Lung (tissue), 12 donors: ENCODE measurements around the gene PPM1H. TPM values are rescaled to one million over a fixed set of nuclear protein-coding genes. Genes with fewer than 3 reads are reported as not detected.
A peak's percentile ranks its signal among the peaks of the same experiment; 100 is the strongest.

Source experiments
- ATAC-seq: fragments of 200-7000 bp; cut with Tn5 transposase; one replicate; pipeline ENCODE4 v1.9.1; 2020; ENCODE audit warnings: moderate number of reproducible peaks; ENCODE audit not compliant: insufficient read depth, low FRiP score
- DNase-seq, 3 donors: peaks; one replicate each; pipeline ENCODE4 v3.0.0-alpha.2; 2013 to 2017
- H3K27ac ChIP-seq, 2 donors: one replicate each; pipeline ENCODE4 v1.5.1; 2013; ENCODE audit warnings: mild to moderate bottlenecking in 2 of 2, moderate library complexity in 2 of 2, control low read depth in 1 of 2, inconsistent platforms in 1 of 2, low read depth in 1 of 2, low read length in 1 of 2
- H3K27me3 ChIP-seq, 3 donors: one replicate each; pipeline ENCODE4 v1.5.1; 2013; ENCODE audit warnings: low read length in 2 of 3; ENCODE audit not compliant: control insufficient read depth in 3 of 3, insufficient read depth in 3 of 3
- H3K36me3 ChIP-seq, 4 donors: one replicate each; pipeline ENCODE4 v1.5.1; 2013; ENCODE audit warnings: low read length in 4 of 4, mild to moderate bottlenecking in 1 of 4, moderate library complexity in 1 of 4; ENCODE audit not compliant: control insufficient read depth in 4 of 4, insufficient read depth in 4 of 4
- H3K4me1 ChIP-seq, 5 donors: one replicate each; pipeline ENCODE4 v1.5.1; 2013; ENCODE audit warnings: low read length in 5 of 5, mild to moderate bottlenecking in 2 of 5, moderate library complexity in 1 of 5; ENCODE audit not compliant: control insufficient read depth in 5 of 5, insufficient read depth in 5 of 5
- H3K4me3 ChIP-seq: one replicate; pipeline ENCODE4 v1.5.1; 2013; ENCODE audit warnings: mild to moderate bottlenecking, control low read depth, moderate library complexity
- H3K9ac ChIP-seq, 2 donors: one replicate each; pipeline ENCODE4 v1.5.1; 2013; ENCODE audit warnings: low read length in 2 of 2, control low read depth in 1 of 2; ENCODE audit not compliant: insufficient read depth in 1 of 2
- H3K9me3 ChIP-seq, 4 donors: one replicate each; pipeline ENCODE4 v1.5.1; 2013; ENCODE audit warnings: low read length in 3 of 4, mild to moderate bottlenecking in 1 of 4, moderate library complexity in 1 of 4; ENCODE audit not compliant: control insufficient read depth in 4 of 4, insufficient read depth in 3 of 4
- CTCF ChIP-seq: IDR thresholded peaks from 2 replicates; pipeline ENCODE4 v1.5.1; 2012; ENCODE audit warnings: mild to moderate bottlenecking; ENCODE audit errors: control extremely low read depth, extremely low read depth
- WGBS, 2 donors: extraction: QIAGEN DNeasy Blood & Tissue Kit; methylation state at CpG; one replicate each; pipeline ENCODE4 v1.1.7; 2013; 5-methylcytosine and 5-hydroxymethylcytosine counted together
- polyA plus RNA-seq, 2 donors: library from polyadenylated mRNA; stranded (reverse); fragments of 200-250 nt; gene quantifications; one replicate each; pipeline ENCODE4 v1.2.1, GENCODE V29; 2013
- total RNA-seq, 2 donors: library from RNA; depleted of rRNA in 1 of 2; stranded (reverse); fragments of >200 nt in 1 of 2; gene quantifications; one replicate each; pipeline ENCODE4 v1.2.1, GENCODE V29; 2014 to 2021
- donor health status: control.
- donor health status: control.
- donor health status: Bipolar disorder and iron deficiency.
- donor health status: healthy.
- donor health status: DM: yes; HTN: yes; CAD: no.

Gene PPM1H
- total and polyA plus RNA-seq, 4 donors: 2.0 to 11.2 (median 5.7) TPM

GRCh38 chr12:62649412-62650138, 285.4 kb downstream of the PPM1H start:
- DNase-seq (no peak), ATAC-seq (no peak)
- Histone ChIP-seq H3K4me3 (no peak overlapping the region), H3K4me1 (peaks cover 0 to 2% (median 0%) of the 10 kb centered on the region in 5 donors), H3K27ac (no peak overlapping the region), H3K36me3 (peaks cover 0 to 1% (median 0%) of the 10 kb centered on the region in 4 donors), H3K27me3 (no peaks in the 10 kb centered on the region), H3K9me3 (no peaks in the 10 kb centered on the region), H3K9ac (no peak overlapping the region)
- 83 to 88% methylated on average over 4 of the region's 4 CpGs for WGBS, 2 donors
- TF ChIP-seq CTCF: no peak

- no peaks in the 10 kb centered on the region for H3K4me1 ChIP-seq
- H3K9me3 ChIP-seq: no peaks in the 10 kb centered on the region
- H3K27me3 ChIP-seq: no peaks in the 10 kb centered on the region
- no peak for TF ChIP-seq CTCF
- peak in 1 of 3 donors; percentile 9 for DNase-seq
- no peak overlapping the region for H3K4me3 ChIP-seq
- ATAC-seq: no peak
- no peak overlapping the region for H3K9ac ChIP-seq
- WGBS, 2 donors: 45 to 50% methylated on average over 3 of the region's 3 CpGs
- H3K36me3 ChIP-seq: peaks cover 0 to 1% (median 0%) of the 10 kb centered on the region in 4 donors
- H3K27ac ChIP-seq: peak overlapping the region; percentile 14 to 20
Observed at GRCh38 chr12:62647586-62647985, 287.4 kb downstream of the PPM1H start.

- H3K9me3 ChIP-seq: no peaks in the 10 kb centered on the region
- no peak overlapping the region for H3K27ac ChIP-seq
- WGBS, 2 donors: 95 to 96% methylated on average over 8 of the region's 8 CpGs
- no peak for TF ChIP-seq CTCF
- no peaks in the 10 kb centered on the region for H3K27me3 ChIP-seq
- peaks cover 0 to 1% (median 0%) of the 10 kb centered on the region in 4 donors for H3K36me3 ChIP-seq
- no peak overlapping the region for H3K9ac ChIP-seq
- H3K4me1 ChIP-seq: no peaks in the 10 kb centered on the region
- DNase-seq: no peak
- no peak overlapping the region for H3K4me3 ChIP-seq
- no peak for ATAC-seq
Observed at GRCh38 chr12:62646566-62646965, 288.4 kb downstream of the PPM1H start.
